Kidney glomerular epithelial cell (primary cell): ENCODE results near the gene RGCC.
"Not testable (repeated sequence)": the region's sequence is repeated elsewhere in the genome, so short reads cannot be mapped to it uniquely, and the experiment has no call there.

Source experiments
- DNase-seq: peaks from one replicate; lab custom pipeline; 2025; lab: John Stamatoyannopoulos, UW

The RGCC gene

GRCh38 chr13:41491436-41491835 is 34.1 kb downstream of the RGCC start:
- DNase-seq, result no peak

- no peak for DNase-seq
Observed at GRCh38 chr13:41492432-41493260, 35.3 kb downstream of the RGCC start.

- no peak for DNase-seq
Observed at GRCh38 chr13:41494202-41494601, 36.9 kb downstream of the RGCC start.

- DNase-seq, result no peak
Observed at GRCh38 chr13:41495044-41495443, 37.7 kb downstream of the RGCC start.

GRCh38 chr13:41496420-41497234 is 39.3 kb downstream of the RGCC start:
- no peak for DNase-seq

GRCh38 chr13:41497436-41497835 is 40.1 kb downstream of the RGCC start:
- no peak for DNase-seq

GRCh38 chr13:41499452-41499851 is 42.1 kb downstream of the RGCC start:
- DNase-seq, result no peak

- no peak for DNase-seq
Observed at GRCh38 chr13:41500511-41500910, 43.2 kb downstream of the RGCC start.

GRCh38 chr13:41501281-41501680 is 43.9 kb downstream of the RGCC start:
- DNase-seq, result no peak

- DNase-seq, result no peak
Observed at GRCh38 chr13:41502031-41502430, 44.7 kb downstream of the RGCC start.

- no peak for DNase-seq
Observed at GRCh38 chr13:41502673-41503072, 45.3 kb downstream of the RGCC start.

GRCh38 chr13:41503356-41503755 is 46.0 kb downstream of the RGCC start:
- DNase-seq, result no peak

GRCh38 chr13:41504657-41505056 is 47.3 kb downstream of the RGCC start:
- DNase-seq, result not testable (repeated sequence)

- peak; percentile 29 for DNase-seq
Observed at GRCh38 chr13:41505209-41505835, 48.0 kb downstream of the RGCC start.

- no peak for DNase-seq
Observed at GRCh38 chr13:41506312-41506711, 49.0 kb downstream of the RGCC start.

- DNase-seq, result no peak
Observed at GRCh38 chr13:41509971-41510370, 52.6 kb downstream of the RGCC start.

GRCh38 chr13:41511827-41512226 is 54.5 kb downstream of the RGCC start:
- no peak for DNase-seq

- no peak for DNase-seq
Observed at GRCh38 chr13:41512441-41512840, 55.1 kb downstream of the RGCC start.

- DNase-seq, result no peak
Observed at GRCh38 chr13:41513600-41513999, 56.2 kb downstream of the RGCC start.

GRCh38 chr13:41514853-41515395 is 57.6 kb downstream of the RGCC start:
- no peak for DNase-seq

GRCh38 chr13:41515491-41516139 is 58.3 kb downstream of the RGCC start:
- no peak for DNase-seq

- no peak for DNase-seq
Observed at GRCh38 chr13:41516166-41516565, 58.8 kb downstream of the RGCC start.
